NOMO-1 treated with dmso at 0.1 percent for 144 hours (cell line): ENCODE results near the gene PRPF6.

ENCODE experiments used
- DNase-seq: peaks from one replicate; lab custom pipeline; 2025; ENCODE audit not compliant: unreplicated experiment; lab: John Stamatoyannopoulos, UW

The PRPF6 gene

GRCh38 chr20:64062596-64063388 lies 81.9 kb downstream of the PRPF6 start, which contains the start of gene TCEA2:
Gene TCEA2, plus strand, starts transcription at chr20:64063198. Its CDS starts 115 bp downstream, at chr20:64063313.
- DNase-seq, result peak; percentile 88

- no peak for DNase-seq
These were observed 82.6 kb downstream of the PRPF6 start for GRCh38 chr20:64063389-64064144.

- no peak for DNase-seq
These were observed 83.3 kb downstream of the PRPF6 start for GRCh38 chr20:64064145-64064698.

GRCh38 chr20:64065062-64065973 lies 84.4 kb downstream of the PRPF6 start:
- no peak for DNase-seq

- DNase-seq, result peak; percentile 45
These were observed 85.0 kb downstream of the PRPF6 start for GRCh38 chr20:64065974-64066343.

- no peak for DNase-seq
These were observed 86.2 kb downstream of the PRPF6 start for GRCh38 chr20:64067005-64067632.

DNA sequence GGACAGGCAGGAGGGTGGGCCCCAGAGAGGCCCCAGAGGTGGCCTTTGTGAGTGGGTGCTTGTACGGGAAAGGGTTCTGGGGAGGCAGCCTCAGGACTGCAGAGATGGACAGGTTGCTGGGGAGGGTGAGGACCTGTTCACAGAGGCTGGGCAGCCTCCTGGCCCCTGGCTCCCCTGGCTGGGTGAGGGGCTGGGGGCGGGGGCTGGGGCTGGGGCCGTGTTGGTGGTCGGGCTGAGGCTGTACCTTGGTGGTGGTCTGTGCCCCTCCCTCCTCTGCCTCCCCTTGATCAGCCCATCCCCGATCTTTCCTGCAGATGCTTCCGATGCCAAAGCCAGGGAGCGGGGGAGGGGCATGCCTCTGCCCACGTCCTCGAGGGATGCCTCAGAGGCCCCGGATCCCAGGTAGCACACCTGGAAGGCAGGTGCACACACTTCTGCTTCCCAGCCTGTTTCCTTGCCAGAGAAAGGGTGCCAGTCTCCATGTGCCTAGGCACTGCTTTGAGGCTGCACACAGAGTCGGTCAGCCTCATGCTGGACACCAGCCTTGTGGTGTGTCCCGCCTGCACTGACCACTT lies 86.9 kb downstream of the PRPF6 start:
- DNase-seq, result no peak

GRCh38 chr20:64068386-64069208 lies 87.7 kb downstream of the PRPF6 start:
- no peak for DNase-seq

- no peak for DNase-seq
These were observed 88.3 kb downstream of the PRPF6 start for GRCh38 chr20:64069209-64069613.

DNA sequence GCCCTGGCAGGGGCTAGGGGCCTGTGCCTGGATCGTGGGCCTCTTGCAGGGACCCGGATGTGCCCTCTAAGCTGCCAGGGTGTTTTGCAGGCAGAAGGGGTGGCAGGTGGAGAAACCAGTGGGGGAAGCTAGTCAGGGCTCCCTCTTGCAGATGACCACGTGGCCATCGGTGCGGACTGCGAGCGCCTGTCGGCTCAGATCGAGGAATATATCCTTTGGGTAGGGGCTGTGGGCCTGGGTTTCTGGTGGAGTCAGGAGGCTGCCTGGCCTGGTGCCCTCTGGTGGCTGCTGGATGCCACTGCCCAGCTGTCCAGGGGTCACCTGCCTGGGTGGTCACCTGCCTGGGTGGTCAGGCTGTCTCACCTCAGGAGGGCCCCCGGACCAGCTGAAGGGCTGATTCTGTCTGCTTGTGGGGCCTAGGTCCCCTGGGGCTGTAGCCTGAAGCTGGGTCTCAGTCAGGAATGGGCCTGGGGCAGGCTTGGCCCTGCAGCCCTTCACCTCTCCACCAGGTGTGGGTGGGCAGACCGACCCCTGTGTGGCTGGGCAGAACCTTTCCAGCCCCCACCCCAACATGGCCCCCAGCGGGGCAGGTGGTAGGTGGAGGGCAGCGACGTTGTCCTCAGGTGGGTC lies 88.8 kb downstream of the PRPF6 start:
- DNase-seq, result no peak

GRCh38 chr20:64070244-64070993 lies 89.5 kb downstream of the PRPF6 start:
- no peak for DNase-seq

GRCh38 chr20:64071341-64072332 lies 90.7 kb downstream of the PRPF6 start:
- no peak for DNase-seq

DNA sequence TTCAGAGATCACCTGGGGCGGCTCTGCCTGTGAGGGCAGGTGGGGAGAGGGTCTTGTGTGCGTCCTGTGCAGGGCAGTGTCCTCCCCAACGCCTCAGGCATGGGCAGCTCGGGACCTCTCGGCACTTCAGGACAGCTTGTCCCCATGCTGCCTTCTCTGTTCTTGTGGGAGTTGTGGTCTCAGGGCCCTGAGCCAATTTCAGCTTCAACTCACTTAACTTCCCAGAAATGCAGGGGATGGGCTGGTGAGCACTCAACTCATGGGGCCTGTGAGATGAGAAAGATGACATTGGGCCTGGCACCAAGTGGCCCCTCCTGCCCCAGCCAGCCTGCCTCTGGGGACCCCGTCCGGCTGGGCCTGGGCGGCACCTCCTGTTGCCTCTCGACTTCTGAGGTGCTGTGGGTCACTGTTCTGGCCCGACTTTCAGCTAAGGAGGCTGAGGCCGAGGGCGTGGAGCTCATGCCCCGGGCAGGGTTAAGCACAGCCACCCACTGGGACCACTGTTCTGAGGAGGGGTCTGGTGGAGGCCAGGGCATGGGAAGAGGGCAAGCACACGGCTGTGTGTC lies 91.6 kb downstream of the PRPF6 start:
- DNase-seq, result no peak

- no peak for DNase-seq
These were observed 92.7 kb downstream of the PRPF6 start for GRCh38 chr20:64073476-64074183.

DNA sequence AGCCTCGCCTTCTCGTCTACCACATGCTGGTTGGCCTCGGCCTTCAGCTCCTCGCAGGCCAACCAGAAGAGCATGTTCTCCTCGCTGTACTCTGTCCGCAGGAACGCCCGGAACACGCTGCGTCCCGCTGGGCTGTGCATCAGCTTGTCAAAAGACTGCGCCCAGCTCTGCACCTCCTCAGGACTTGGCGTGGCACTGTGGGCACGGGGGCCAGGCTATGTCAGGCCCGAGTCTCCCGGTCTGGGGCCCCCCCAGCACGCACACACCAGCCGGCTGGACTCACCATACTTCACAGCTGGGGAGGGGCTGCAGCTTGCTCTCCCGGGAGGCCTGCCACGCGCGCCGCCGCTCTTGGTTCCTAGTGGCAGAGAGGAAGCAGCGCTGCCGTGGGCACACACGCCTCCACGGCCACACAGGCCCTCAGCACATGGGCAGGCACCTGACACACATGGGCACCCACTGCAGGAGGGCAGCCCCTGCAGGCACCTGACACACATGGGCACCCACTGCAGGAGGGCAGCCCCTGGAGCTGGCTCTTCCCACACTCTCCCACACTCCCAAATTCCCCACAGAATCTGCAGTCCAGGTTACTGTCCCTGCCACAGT lies 93.4 kb downstream of the PRPF6 start:
- no peak for DNase-seq

DNA sequence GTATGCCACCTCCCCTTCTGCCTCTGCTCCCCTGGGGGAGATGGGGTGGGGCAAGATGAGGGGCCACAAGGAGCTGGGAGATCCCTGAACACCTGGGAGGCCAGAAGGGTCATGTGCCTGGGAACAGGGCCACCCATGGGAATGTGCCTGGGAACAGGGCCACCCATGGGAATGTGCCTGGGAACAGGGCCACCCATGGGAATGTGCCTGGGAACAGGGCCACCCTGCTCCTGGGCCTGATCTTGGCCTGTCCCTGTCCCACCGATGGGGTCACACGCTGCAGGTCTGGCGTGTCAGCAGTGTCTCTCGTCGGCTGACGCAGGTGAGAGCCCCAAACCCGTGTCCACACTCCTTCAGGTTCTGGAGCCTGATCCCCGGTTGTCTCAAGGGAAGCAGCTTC lies 94.0 kb downstream of the PRPF6 start:
- DNase-seq, result no peak
